ENCODE results near the gene POLR2E. TPM values are rescaled to one million over a fixed set of nuclear protein-coding genes. Genes with fewer than 3 reads are reported as not detected.
A peak's percentile ranks its signal among the peaks of the same experiment; 100 is the strongest.
"Not testable (repeated sequence)": the region's sequence is repeated elsewhere in the genome, so short reads cannot be mapped to it uniquely, and the experiment has no call there.

Gene POLR2E
- total and polyA plus RNA-seq, 2 donors = 35.2 to 255 TPM

DNA sequence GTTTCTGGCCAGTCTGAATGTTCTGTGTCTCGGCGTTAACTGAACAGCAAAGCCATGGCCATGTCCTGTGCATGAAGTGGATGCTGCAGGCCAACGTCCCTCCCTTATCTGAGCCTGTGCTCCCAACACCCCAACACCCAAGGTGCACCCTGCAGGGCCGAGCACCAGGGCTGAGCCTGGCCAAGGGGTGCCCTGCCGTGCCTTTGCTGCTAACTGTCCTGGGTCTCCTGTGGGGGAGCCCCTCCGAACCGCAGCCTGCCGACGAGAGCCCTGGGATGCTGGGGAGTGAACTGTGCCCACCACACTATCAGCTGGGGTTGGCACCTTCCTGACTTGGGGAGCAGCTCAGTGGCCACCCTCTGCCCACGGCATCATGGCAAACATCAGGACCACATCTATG is 26.2 kb upstream of the POLR2E start:
- H3K4me1 ChIP-seq (ENCODE audit: insufficient read depth) = no peaks in the 10 kb centered on the region
- no peak for DNase-seq (ENCODE audit: extremely low spot score)
- no peak overlapping the region for H3K27ac ChIP-seq (ENCODE audit: low read depth)
- whole genome bisulfite sequencing = 93% methylated on average over 10 of the region's 10 CpGs
- no peak overlapping the region for H3K4me3 ChIP-seq (ENCODE audit: low read depth, low read length)
- H3K36me3 ChIP-seq (ENCODE audit: insufficient read depth) = peaks cover 10% of the 10 kb centered on the region

DNA sequence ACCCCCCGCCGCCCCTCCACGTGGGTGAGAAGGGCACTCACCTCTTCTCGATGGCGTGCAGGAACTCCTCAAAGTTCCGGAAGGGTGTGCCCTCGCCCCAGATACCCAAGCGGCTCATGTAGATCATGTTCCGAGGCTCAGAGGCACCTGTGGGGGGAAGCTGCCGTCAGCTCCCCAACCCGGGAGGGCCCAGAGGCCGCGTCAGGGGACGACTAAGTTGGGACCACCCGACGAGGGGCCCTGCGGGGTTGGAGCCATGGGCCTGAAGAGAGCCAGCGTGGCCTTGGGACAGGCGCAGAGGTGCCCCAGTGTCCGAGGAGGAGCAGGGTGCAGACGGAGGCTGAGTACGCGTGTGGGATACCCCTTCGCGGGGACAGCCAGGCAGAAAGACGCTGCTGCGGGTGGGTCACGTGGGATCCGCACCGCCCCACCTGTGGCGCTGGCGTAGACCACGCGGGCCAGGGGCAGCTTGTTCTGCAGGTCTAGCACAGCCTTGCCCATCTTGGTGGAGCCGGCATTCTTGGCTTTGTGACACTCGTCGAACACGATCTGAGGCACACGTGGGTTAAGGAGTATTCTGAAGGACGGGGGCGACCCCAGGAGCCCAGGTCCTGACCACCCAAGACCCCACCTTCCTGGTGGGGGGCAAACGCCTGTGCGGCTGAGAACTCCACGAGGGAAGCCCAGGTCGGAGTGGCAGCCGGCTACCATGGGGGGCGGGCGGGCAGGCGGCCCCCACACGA is 24.5 kb upstream of the POLR2E start:
- Histone ChIP-seq H3K4me1 (ENCODE audit: insufficient read depth) (no peaks in the 10 kb centered on the region), H3K4me3 (ENCODE audit: low read depth, low read length) (no peak overlapping the region), H3K36me3 (ENCODE audit: insufficient read depth) (peaks cover 10% of the 10 kb centered on the region), H3K27ac (ENCODE audit: low read depth) (no peak overlapping the region)
- 93% methylated on average over 50 of the region's 50 CpGs for WGBS
- DNase-seq (ENCODE audit: extremely low spot score) = no peak

DNA sequence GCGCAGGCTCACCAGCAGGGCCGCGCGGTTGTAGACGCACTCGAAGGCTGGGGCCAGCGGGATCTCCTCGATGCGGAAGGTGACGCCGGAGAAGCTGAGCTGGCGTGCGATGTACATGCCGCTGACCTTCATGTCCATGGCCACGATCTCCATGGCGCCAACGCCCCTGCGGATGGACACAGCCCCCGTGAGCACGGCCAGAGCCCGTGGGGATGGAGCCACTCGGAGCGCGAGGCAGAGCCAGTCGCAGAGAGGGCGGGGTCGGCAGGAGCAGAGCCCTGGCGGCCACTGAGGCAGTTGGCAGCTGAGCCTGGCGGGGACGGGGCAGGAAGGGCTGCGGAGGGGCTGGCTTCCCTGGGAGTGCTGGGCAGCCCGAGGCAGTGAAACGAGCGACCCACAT is 23.8 kb upstream of the POLR2E start:
- no peak overlapping the region for H3K27ac ChIP-seq (ENCODE audit: low read depth)
- 96% methylated on average over 34 of the region's 34 CpGs for WGBS
- no peak overlapping the region for H3K4me3 ChIP-seq (ENCODE audit: low read depth, low read length)
- no peak for DNase-seq (ENCODE audit: extremely low spot score)
- peaks cover 10% of the 10 kb centered on the region for H3K36me3 ChIP-seq (ENCODE audit: insufficient read depth)
- no peaks in the 10 kb centered on the region for H3K4me1 ChIP-seq (ENCODE audit: insufficient read depth)

DNA sequence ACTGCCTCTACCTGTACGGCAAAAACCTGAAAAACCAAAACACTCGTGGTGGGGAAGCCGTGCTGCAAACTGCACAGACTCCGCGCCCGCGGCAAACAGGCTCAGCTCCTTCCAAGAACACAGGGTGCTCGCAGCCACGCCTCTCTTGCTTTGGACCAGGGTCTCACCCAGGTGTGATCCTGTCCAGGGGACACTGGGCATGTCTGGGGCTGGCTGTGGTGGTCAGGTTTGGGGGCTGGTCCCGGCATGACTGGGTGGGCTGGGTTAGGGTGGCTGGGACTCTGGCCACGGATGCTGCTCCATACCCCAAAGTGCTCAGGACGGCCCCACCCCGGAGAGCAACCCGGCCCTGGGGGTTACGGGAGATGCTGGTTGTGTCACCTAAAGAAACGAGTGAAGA is 22.5 kb upstream of the POLR2E start:
- Histone ChIP-seq H3K4me3 (ENCODE audit: low read depth, low read length) (no peak overlapping the region), H3K36me3 (ENCODE audit: insufficient read depth) (peaks cover 10% of the 10 kb centered on the region), H3K4me1 (ENCODE audit: insufficient read depth) (no peaks in the 10 kb centered on the region), H3K27ac (ENCODE audit: low read depth) (no peak overlapping the region)
- no peak for DNase-seq (ENCODE audit: extremely low spot score)
- 92% methylated on average over 16 of the region's 16 CpGs for WGBS

DNA sequence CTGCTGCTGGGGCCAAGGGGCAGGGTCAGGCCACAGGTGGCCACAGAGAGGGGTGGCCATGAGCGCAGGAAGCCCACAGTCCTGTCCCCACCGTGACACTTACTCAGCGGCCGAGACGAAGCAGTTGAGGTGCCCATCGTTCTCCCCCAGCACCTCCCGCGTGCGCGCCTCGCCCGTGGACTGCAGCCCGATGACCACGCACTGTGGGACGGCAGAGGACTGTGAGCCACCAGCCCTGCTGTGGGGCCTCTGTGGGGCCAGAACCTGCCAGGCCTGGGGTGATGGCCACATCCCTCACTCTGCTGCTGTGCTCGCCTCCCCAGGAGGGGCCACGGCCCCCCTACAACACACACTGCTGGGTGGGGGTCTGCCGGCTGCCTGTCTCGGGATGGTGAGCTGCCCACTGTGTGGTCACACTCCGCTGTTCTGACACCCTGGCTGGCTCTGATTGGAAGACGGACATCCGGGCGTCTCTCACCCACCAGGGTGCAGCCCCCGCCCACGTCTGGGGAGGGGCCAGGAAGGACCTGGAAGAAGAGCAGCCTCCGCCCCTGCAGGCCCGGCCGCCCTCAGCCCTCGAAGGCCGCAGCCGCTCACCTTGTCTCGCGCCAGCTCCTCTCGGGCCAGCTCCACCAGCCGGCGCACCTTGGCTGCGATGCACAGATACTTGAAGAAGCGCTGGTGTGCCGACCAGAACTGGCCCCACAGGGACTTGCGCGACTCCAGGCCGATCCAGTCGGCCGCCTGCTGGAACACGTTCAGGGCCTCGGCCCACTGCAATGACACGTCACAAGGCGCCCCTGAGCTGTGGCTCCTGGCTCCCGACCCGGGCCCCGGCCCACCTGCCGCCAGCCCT is 21.8 kb upstream of the POLR2E start:
- 92% methylated on average over 52 of the region's 52 CpGs for WGBS
- peaks cover 10% of the 10 kb centered on the region for H3K36me3 ChIP-seq (ENCODE audit: insufficient read depth)
- H3K4me1 ChIP-seq (ENCODE audit: insufficient read depth) = no peaks in the 10 kb centered on the region
- no peak overlapping the region for H3K4me3 ChIP-seq (ENCODE audit: low read depth, low read length)
- DNase-seq (ENCODE audit: extremely low spot score) = no peak
- H3K27ac ChIP-seq (ENCODE audit: low read depth) = no peak overlapping the region

DNA sequence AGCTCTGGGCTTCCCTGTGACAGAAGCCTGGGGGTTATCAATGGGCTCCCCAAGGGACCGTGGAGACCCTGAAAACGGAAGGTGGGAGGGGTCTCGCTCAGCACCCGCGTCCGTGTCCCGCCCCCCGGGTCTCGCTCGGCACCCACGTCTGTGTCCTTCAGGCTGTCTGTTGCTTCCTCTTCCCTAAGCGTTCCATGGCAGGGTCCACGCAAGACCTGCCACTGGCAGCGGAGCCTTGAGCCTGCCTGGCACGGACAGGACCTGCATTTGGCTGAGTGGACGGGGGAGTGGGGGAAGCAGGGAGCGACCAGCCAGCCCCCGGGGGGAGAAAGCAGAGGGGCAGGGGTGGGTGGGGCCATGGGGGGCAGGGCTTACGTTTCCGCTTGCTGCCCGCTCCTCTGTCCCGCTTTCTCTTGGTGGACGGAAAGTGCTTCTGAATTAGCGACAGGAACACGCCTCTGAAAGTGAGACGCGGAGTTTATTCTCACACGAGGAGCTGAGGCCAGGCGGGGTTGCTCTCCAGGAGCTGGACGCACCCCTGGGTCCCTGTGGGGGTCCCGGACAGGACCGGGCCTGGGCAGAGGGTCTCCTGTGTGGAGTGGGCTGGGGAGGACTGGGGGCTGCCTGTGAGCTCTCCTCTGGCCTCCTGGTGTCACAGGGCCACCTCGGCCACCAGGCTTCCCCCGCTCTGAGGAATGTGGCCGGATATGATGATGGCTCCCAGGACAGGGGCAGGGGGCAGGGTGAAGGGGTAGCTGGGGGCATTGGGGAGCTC is 20.7 kb upstream of the POLR2E start:
- Histone ChIP-seq H3K36me3 (ENCODE audit: insufficient read depth) (peaks cover 6% of the 10 kb centered on the region), H3K4me1 (ENCODE audit: insufficient read depth) (no peaks in the 10 kb centered on the region), H3K4me3 (ENCODE audit: low read depth, low read length) (no peak overlapping the region), H3K27ac (ENCODE audit: low read depth) (no peak overlapping the region)
- DNase-seq (ENCODE audit: extremely low spot score) = no peak
- WGBS = 90% methylated on average over 35 of the region's 35 CpGs

DNA sequence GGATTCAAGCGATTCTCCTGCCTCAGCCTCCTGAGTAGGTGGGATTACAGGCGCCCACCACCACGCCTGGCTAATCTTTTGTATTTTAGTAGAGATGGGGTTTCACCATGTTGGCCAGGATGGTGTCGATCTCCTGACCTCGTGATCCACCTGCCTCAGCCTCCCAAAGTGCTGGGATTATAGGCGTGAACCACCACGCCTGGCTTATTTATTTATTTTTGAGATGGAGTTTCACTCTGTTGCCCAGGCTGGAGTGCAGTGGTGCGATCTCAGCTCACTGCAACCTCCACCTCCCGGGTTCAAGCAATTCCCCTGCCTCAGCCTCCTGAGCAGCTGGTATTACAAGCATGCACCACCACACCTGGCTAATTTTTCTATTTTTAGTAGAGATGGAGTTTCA is 19.6 kb upstream of the POLR2E start:
- H3K27ac ChIP-seq (ENCODE audit: low read depth); H3K4me1 ChIP-seq (ENCODE audit: insufficient read depth); DNase-seq (ENCODE audit: extremely low spot score); H3K4me3 ChIP-seq (ENCODE audit: low read depth, low read length); H3K36me3 ChIP-seq (ENCODE audit: insufficient read depth): not testable (repeated sequence)
- 96% methylated on average over 9 of the region's 9 CpGs for WGBS

DNA sequence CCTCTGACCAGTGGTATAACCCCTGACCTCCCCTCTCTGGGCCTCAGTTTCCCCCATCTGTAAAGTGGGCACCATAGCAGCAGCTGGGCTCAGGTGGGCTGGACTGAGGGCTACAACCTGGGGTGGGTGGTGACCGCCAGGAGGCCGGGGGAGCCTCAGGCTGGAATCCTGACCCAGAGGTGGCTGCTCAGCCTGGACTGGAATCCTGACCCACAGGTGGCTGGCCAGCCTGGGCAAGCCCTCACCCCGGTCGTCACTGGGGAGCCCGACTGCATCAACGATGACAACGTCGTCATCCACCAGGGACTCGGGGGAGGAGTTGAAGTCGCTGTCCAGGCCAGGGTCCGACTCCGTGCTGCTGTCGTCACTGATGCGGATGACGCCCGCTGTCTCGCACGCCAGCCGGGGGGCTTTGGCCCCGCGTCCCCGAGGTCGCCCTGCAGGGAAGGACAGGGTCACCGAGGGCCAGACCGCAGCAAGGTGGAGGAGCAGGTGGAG is 18.9 kb upstream of the POLR2E start:
- Histone ChIP-seq H3K36me3 (ENCODE audit: insufficient read depth) (peaks cover 6% of the 10 kb centered on the region), H3K27ac (ENCODE audit: low read depth) (no peak overlapping the region), H3K4me3 (ENCODE audit: low read depth, low read length) (no peak overlapping the region), H3K4me1 (ENCODE audit: insufficient read depth) (no peaks in the 10 kb centered on the region)
- WGBS = 92% methylated on average over 25 of the region's 25 CpGs
- no peak for DNase-seq (ENCODE audit: extremely low spot score)

DNA sequence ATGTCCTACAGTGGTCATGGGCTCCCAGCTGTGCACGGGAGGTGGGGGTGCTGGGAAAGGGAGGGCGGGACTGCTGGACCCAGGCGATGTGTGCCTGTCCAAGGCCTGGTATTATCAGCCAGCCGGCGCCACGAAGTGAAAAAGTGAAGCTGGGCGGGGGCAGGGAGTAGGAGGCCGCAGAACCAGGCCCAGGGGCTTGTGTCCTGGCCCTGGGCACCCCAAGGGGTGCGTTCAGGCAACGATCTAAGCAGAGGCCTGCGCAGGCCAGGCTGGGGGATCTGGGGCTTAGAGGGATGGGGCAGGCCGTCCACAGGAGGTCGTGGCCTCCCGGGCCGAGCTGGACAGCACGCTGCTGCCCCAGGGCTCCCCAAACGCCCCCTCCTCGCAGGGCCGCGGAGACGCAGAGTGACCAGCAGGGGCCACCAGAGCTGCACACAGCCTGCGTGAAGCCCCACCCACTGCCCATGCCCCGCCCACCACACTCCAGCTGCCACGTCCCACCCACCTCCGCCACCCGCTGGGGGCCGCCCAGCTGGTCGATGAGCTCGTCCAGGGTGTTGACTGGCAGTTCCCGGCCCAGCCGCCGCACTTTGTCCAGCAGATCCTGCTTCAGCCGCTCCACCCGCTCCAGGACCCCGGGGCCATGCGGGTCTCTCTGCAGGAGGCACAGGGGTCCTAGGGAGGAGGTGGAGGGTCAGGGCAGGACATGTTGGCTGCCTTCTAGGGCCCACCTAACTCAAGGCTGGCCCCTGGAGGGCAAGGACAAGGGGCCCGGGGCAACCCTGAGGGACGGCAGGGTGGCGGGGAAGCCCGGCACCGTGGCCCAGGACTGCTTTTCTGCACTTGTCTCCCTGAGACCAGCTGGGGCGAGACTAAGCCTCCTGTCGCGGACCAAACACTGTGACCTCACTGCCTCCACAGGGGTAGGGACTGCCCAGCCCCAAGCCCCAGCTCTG is 18.1 kb upstream of the POLR2E start:
- peaks cover 6% of the 10 kb centered on the region for H3K36me3 ChIP-seq (ENCODE audit: insufficient read depth)
- 22% methylated on average over 44 of the region's 44 CpGs for WGBS
- no peaks in the 10 kb centered on the region for H3K4me1 ChIP-seq (ENCODE audit: insufficient read depth)
- peak overlapping the region; percentile 31 for H3K27ac ChIP-seq (ENCODE audit: low read depth)
- no peak overlapping the region for H3K4me3 ChIP-seq (ENCODE audit: low read depth, low read length)
- no peak for DNase-seq (ENCODE audit: extremely low spot score)

DNA sequence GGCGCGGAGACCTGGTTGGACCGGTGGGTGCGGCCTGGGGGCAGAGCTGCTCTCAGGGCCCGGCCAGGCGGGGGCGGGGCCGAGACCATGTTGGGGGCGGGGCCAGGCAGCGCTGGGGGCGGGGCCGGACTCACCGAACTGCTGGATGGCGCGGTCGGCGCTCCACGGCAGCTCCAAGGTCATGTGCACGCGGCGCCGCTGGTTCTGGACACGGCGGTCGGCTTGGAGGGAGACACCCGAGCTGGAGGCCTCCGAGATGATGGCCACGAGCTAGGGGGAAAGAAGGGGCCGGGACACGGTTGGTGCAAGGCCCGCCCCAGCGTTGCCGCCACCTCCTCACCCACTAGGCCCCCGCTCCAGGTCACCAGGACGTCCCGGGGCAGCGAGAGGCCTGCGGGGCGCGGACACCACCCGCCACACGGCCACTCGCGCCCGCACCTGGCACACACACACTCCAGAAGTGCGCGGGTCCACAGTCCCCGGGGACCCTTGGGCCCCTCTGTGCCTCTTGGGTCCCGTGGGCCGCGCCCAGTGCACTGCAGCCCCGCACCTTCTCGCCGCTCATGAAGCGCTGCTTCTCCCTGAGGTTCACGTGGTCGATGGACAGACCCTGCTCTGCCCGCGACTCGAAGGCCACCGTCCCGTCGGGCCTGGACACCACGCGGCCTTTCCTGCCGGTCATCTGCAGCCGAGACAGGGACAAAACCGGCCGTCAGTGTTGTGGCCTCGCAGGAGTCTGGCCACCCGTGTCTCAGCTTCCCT is 17.3 kb upstream of the POLR2E start:
- Histone ChIP-seq H3K36me3 (ENCODE audit: insufficient read depth) (peaks cover 4% of the 10 kb centered on the region), H3K4me1 (ENCODE audit: insufficient read depth) (no peaks in the 10 kb centered on the region), H3K27ac (ENCODE audit: low read depth) (no peak overlapping the region), H3K4me3 (ENCODE audit: low read depth, low read length) (no peak overlapping the region)
- DNase-seq (ENCODE audit: extremely low spot score) = no peak
- 65% methylated on average over 71 of the region's 71 CpGs for WGBS

DNA sequence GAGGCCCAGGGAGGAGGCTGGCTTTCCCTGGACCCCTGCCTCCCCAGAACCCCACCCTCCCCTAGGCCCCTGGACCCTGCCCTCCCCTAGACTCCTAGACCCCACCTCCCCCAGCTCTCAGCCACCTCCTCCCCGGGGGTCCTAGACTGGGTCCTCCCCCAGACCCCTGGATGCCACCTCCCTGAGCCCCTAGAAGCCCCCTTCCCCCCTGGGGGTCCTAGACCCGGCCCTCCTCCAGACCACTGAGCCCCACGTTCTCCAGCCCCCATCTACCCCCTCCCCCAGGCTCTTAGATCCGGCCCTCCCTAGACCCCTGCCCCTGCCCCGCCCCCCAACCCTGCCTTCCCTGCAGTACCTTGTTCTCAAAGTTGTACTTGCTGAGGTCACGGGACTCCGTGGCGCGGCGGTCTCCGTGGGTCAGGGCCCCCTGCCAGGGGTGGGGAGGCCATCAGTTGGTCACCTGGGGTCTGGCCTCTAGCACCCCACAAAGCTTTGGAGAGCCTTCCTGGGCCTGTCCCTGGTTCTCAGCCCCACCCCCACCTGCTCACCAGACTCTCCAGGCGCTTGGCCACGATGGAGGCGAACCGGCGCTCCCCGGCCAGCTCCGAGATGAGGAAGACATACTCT is 16.6 kb upstream of the POLR2E start:
- no peaks in the 10 kb centered on the region for H3K36me3 ChIP-seq (ENCODE audit: insufficient read depth)
- 71% methylated on average over 18 of the region's 18 CpGs for WGBS
- no peak for DNase-seq (ENCODE audit: extremely low spot score)
- H3K4me1 ChIP-seq (ENCODE audit: insufficient read depth) = no peaks in the 10 kb centered on the region
- no peak overlapping the region for H3K4me3 ChIP-seq (ENCODE audit: low read depth, low read length)
- H3K27ac ChIP-seq (ENCODE audit: low read depth) = no peak overlapping the region

Measured in urinary bladder (tissue), 4 donors.